Small intestine (tissue), 7 donors: ENCODE data around the gene NOL3. TPM values are rescaled to one million over a fixed set of nuclear protein-coding genes. Genes with fewer than 3 reads are reported as not detected.

ENCODE experiments used
- DNase-seq, 2 donors: peaks; one replicate each; pipeline versions ENCODE4 v3.0.0 to v3.0.0-alpha.2; 2013
- FAIRE-seq: peaks from 2 replicates; lab custom pipeline; 2012; peaks lifted over from hg19 to GRCh38; lab: Jason Lieb, UNC
- H3K27ac ChIP-seq, 3 donors: one replicate each; pipeline ENCODE4 v1.5.1; 2013; ENCODE audit warnings: low read length in 2 of 3, mild to moderate bottlenecking in 2 of 3, control low read depth in 1 of 3, inconsistent platforms in 1 of 3, low read depth in 1 of 3, moderate library complexity in 1 of 3
- H3K27me3 ChIP-seq, 3 donors: one replicate each; pipeline ENCODE4 v1.6.1; 2013; ENCODE audit warnings: low read length in 3 of 3, inconsistent platforms in 1 of 3; ENCODE audit not compliant: control insufficient read depth in 3 of 3, insufficient read depth in 3 of 3
- H3K36me3 ChIP-seq, 3 donors: one replicate each; pipeline ENCODE4 v1.6.1; 2013; ENCODE audit warnings: low read length in 3 of 3, inconsistent platforms in 1 of 3, low read depth in 1 of 3, mild to moderate bottlenecking in 1 of 3, moderate library complexity in 1 of 3; ENCODE audit not compliant: control insufficient read depth in 3 of 3, insufficient read depth in 2 of 3
- H3K4me1 ChIP-seq, 3 donors: one replicate each; pipeline ENCODE4 v1.6.1; 2013; ENCODE audit warnings: low read length in 2 of 3, inconsistent platforms in 1 of 3, low read depth in 1 of 3, mild to moderate bottlenecking in 1 of 3, moderate library complexity in 1 of 3; ENCODE audit not compliant: control insufficient read depth in 3 of 3, insufficient read depth in 2 of 3
- H3K4me3 ChIP-seq, 3 donors: one replicate each; pipeline ENCODE4 v1.5.1; 2013; ENCODE audit warnings: low read length in 3 of 3, control low read depth in 1 of 3, inconsistent platforms in 1 of 3, low read depth in 1 of 3, mild to moderate bottlenecking in 1 of 3, moderate library complexity in 1 of 3
- H3K9me3 ChIP-seq, 2 donors: one replicate each; pipeline ENCODE4 v1.6.1; 2013; ENCODE audit warnings: low read depth in 1 of 2, low read length in 1 of 2; ENCODE audit not compliant: control insufficient read depth in 2 of 2, insufficient read depth in 1 of 2
- WGBS, 3 donors: extraction: QIAGEN DNeasy Blood & Tissue Kit; methylation state at CpG; one replicate each; pipeline ENCODE4 v1.1.7; 2013; 5-methylcytosine and 5-hydroxymethylcytosine counted together
- polyA plus RNA-seq, 4 donors: library from polyadenylated mRNA; stranded (reverse) in 3 of 4; unstranded in 1 of 4; fragments of 200-250 nt in 3 of 4; fragments of 120-200 nt in 1 of 4; gene quantifications; one replicate each; pipeline versions ENCODE4 v1.2.1 to v1.2.3, GENCODE V29; 2013
- donor health status: healthy with polysubstance abuse.
- donor health status: control.
- donor health status: control.
- donor health status: Bipolar disorder and iron deficiency.
- donor health status: healthy.

The NOL3 gene
- polyA plus RNA-seq, 4 donors: 4.5 to 17.1 (median 9.5) TPM

- no peak for FAIRE-seq
- WGBS, 3 donors: 3 to 9% (median 6%) methylated on average over 12 of the region's 12 CpGs
- Histone ChIP-seq H3K9me3 (no peaks in the 10 kb centered on the region), H3K27ac (no peak overlapping the region), H3K4me1 (peaks cover 3 to 23% (median 3%) of the 10 kb centered on the region in 3 donors), H3K27me3 (peaks cover 0 to 6% (median 0%) of the 10 kb centered on the region in 3 donors), H3K4me3 (peak overlapping the region in 2 of 3 donors; percentile 0 to 58), H3K36me3 (peaks cover 0 to 5% (median 0%) of the 10 kb centered on the region in 3 donors)
- no peak for DNase-seq
Observed at GRCh38 chr16:67185651-67186134, 15.4 kb downstream of the NOL3 start.

GRCh38 chr16:67186550-67186950 lies 16.2 kb downstream of the NOL3 start:
- H3K27ac ChIP-seq: no peak overlapping the region
- H3K9me3 ChIP-seq: no peaks in the 10 kb centered on the region
- H3K36me3 ChIP-seq: no peaks in the 10 kb centered on the region
- no peak overlapping the region for H3K4me3 ChIP-seq
- DNase-seq: no peak
- no peak for FAIRE-seq
- 63 to 81% (median 75%) methylated on average over 5 of the region's 5 CpGs for WGBS, 3 donors
- H3K27me3 ChIP-seq: peaks cover 0 to 6% (median 0%) of the 10 kb centered on the region in 3 donors
- H3K4me1 ChIP-seq: peaks cover 3 to 25% (median 3%) of the 10 kb centered on the region in 3 donors

GRCh38 chr16:67187175-67187890 lies 17.0 kb downstream of the NOL3 start:
- H3K4me1 ChIP-seq: peaks cover 3 to 28% (median 3%) of the 10 kb centered on the region in 3 donors
- no peaks in the 10 kb centered on the region for H3K9me3 ChIP-seq
- no peak overlapping the region for H3K4me3 ChIP-seq
- no peaks in the 10 kb centered on the region for H3K36me3 ChIP-seq
- FAIRE-seq (no peak), DNase-seq (no peak)
- peaks cover 0 to 6% (median 0%) of the 10 kb centered on the region in 3 donors for H3K27me3 ChIP-seq
- H3K27ac ChIP-seq: no peak overlapping the region
- WGBS, 3 donors: 86 to 94% (median 90%) methylated on average over 24 to 26 of the region's 26 CpGs

- Histone ChIP-seq H3K36me3 (peaks cover 0 to 7% (median 0%) of the 10 kb centered on the region in 3 donors), H3K4me1 (peaks cover 6 to 30% (median 8%) of the 10 kb centered on the region in 3 donors), H3K9me3 (no peaks in the 10 kb centered on the region), H3K27ac (no peak overlapping the region), H3K27me3 (peaks cover 0 to 6% (median 0%) of the 10 kb centered on the region in 3 donors), H3K4me3 (no peak overlapping the region)
- FAIRE-seq: no peak
- WGBS, 3 donors: 74 to 88% (median 77%) methylated on average over 4 of the region's 4 CpGs
- DNase-seq: no peak
Observed at GRCh38 chr16:67188323-67188722, 18.0 kb downstream of the NOL3 start.

- FAIRE-seq (no peak), DNase-seq (no peak)
- Histone ChIP-seq H3K36me3 (peaks cover 0 to 11% (median 0%) of the 10 kb centered on the region in 3 donors), H3K27me3 (peaks cover 0 to 6% (median 0%) of the 10 kb centered on the region in 3 donors), H3K9me3 (no peaks in the 10 kb centered on the region), H3K4me1 (peaks cover 6 to 34% (median 13%) of the 10 kb centered on the region in 3 donors), H3K4me3 (no peak overlapping the region), H3K27ac (no peak overlapping the region)
- WGBS, 3 donors: 89 to 95% (median 90%) methylated on average over 14 to 15 of the region's 15 CpGs
Observed at GRCh38 chr16:67188798-67189197, 18.5 kb downstream of the NOL3 start.

GRCh38 chr16:67190041-67190440 lies 19.7 kb downstream of the NOL3 start, which contains the start of gene EXOC3L1:
Gene EXOC3L1, minus strand, starts transcription at chr16:67190136. Its CDS starts 460 bp downstream, at chr16:67189676.
- Histone ChIP-seq H3K27ac (no peak within 1 kb of the TSS), H3K4me3 (no peak within 1 kb of the TSS), H3K4me1 (peaks cover 3 to 29% (median 13%) of the 10 kb centered on the region in 3 donors), H3K36me3 (peaks cover 0 to 24% (median 2%) of the 10 kb centered on the region in 3 donors), H3K9me3 (no peaks in the 10 kb centered on the region), H3K27me3 (no peaks in the 10 kb centered on the region)
- 46 to 65% (median 58%) methylated on average over 6 of the region's 6 CpGs for WGBS, 3 donors
- FAIRE-seq: no peak
- DNase-seq: no peak

- WGBS, 3 donors: 74 to 76% (median 76%) methylated on average over 13 of the region's 13 CpGs
- Histone ChIP-seq H3K36me3 (peaks cover 2 to 31% (median 5%) of the 10 kb centered on the region in 3 donors), H3K4me3 (no peak overlapping the region), H3K27ac (no peak overlapping the region), H3K4me1 (peaks cover 3 to 22% (median 11%) of the 10 kb centered on the region in 3 donors), H3K9me3 (no peaks in the 10 kb centered on the region), H3K27me3 (no peaks in the 10 kb centered on the region)
- FAIRE-seq: no peak
- no peak for DNase-seq
Observed at GRCh38 chr16:67190448-67191399, 20.4 kb downstream of the NOL3 start.
